NCI-H2081 treated with DMSO at 0.1 percent for 48 hours (cell line): ENCODE measurements around the gene IGF1R.

Experiments used
- DNase-seq: peaks from one replicate; lab custom pipeline; 2025; lab: John Stamatoyannopoulos, UW

IGF1R gene

GRCh38 chr15:98648654-98649471 lies 524 bp downstream of the IGF1R start:
- DNase-seq: no peak

GRCh38 chr15:98649472-98650416 lies 1.4 kb downstream of the IGF1R start:
- DNase-seq: no peak

- DNase-seq: no peak
Observed at GRCh38 chr15:98650417-98651035, 2.2 kb downstream of the IGF1R start.

- DNase-seq: no peak
Observed at GRCh38 chr15:98651036-98651481, 2.7 kb downstream of the IGF1R start.

GRCh38 chr15:98651581-98652220 lies 3.4 kb downstream of the IGF1R start:
- DNase-seq: no peak

- DNase-seq: no peak
Observed at GRCh38 chr15:98653686-98654085, 5.3 kb downstream of the IGF1R start.

- no peak for DNase-seq
Observed at GRCh38 chr15:98654790-98655360, 6.5 kb downstream of the IGF1R start.

- DNase-seq: no peak
Observed at GRCh38 chr15:98655732-98656131, 7.4 kb downstream of the IGF1R start.

GRCh38 chr15:98657721-98658120 lies 9.4 kb downstream of the IGF1R start:
- no peak for DNase-seq

GRCh38 chr15:98658831-98659699 lies 10.7 kb downstream of the IGF1R start:
- no peak for DNase-seq

GRCh38 chr15:98660055-98660454 lies 11.7 kb downstream of the IGF1R start:
- DNase-seq: no peak

- DNase-seq: no peak
Observed at GRCh38 chr15:98663045-98663444, 14.7 kb downstream of the IGF1R start.

GRCh38 chr15:98663606-98664005 lies 15.3 kb downstream of the IGF1R start:
- DNase-seq: no peak

GRCh38 chr15:98666441-98666840 lies 18.1 kb downstream of the IGF1R start:
- no peak for DNase-seq

GRCh38 chr15:98666841-98667240 lies 18.5 kb downstream of the IGF1R start:
- no peak for DNase-seq

GRCh38 chr15:98667521-98668179 lies 19.3 kb downstream of the IGF1R start:
- no peak for DNase-seq

- no peak for DNase-seq
Observed at GRCh38 chr15:98668566-98669308, 20.4 kb downstream of the IGF1R start.

GRCh38 chr15:98669638-98670037 lies 21.3 kb downstream of the IGF1R start:
- no peak for DNase-seq
